OCI-LY1 (cell line): ENCODE data around the gene MLLT1.

Experiments used
- H2AFZ ChIP-seq: fragments of 200-600 bp; sonication (generic), shearing (Covaris generic); 2 replicates; pipeline ENCODE4 v1.6.0; 2014; ENCODE audit warnings: antibody characterized with exemption, mild to moderate bottlenecking, low read length
- H3F3A ChIP-seq: fragments of 200-600 bp; sonication (generic), shearing (Covaris generic); 2 replicates; pipeline ENCODE4 v1.6.0; 2014; ENCODE audit warnings: mild to moderate bottlenecking, antibody characterized with exemption, low read length, moderate library complexity; ENCODE audit not compliant: insufficient read depth
- H3K27ac ChIP-seq: fragments of 200-600 bp; sonication (generic); 2 replicates; pipeline ENCODE4 v1.5.1; 2014; ENCODE audit warnings: low read length, mixed run types, mild to moderate bottlenecking, low read depth; ENCODE audit not compliant: poor library complexity, severe bottlenecking
- H3K27me3 ChIP-seq: fragments of 200-600 bp; sonication (generic); 2 replicates; pipeline ENCODE4 v1.6.0; 2014; ENCODE audit warnings: antibody characterized with exemption, mild to moderate bottlenecking, low read length, moderate library complexity; ENCODE audit not compliant: insufficient read depth
- H3K36me3 ChIP-seq: fragments of 200-600 bp; sonication (generic); 2 replicates; pipeline ENCODE4 v1.6.1; 2014; ENCODE audit warnings: mild to moderate bottlenecking, antibody characterized with exemption, low read length, moderate library complexity, mixed read lengths; ENCODE audit not compliant: insufficient read depth
- H3K4me1 ChIP-seq: fragments of 200-600 bp; sonication (generic); 2 replicates; pipeline ENCODE4 v1.5.1; 2014; ENCODE audit warnings: mild to moderate bottlenecking, low read length, moderate library complexity; ENCODE audit not compliant: insufficient read depth, severe bottlenecking
- H3K4me2 ChIP-seq: fragments of 200-600 bp; sonication (generic), shearing (Covaris generic); 2 replicates; pipeline ENCODE4 v1.6.1; 2014; ENCODE audit warnings: low read length
- H3K4me3 ChIP-seq: fragments of 200-600 bp; sonication (generic); 2 replicates; pipeline ENCODE4 v1.5.1; 2014; ENCODE audit warnings: low read length, low read depth, mild to moderate bottlenecking, mixed read lengths; ENCODE audit not compliant: poor library complexity, severe bottlenecking
- H3K79me2 ChIP-seq: fragments of 200-600 bp; shearing (Covaris generic); 2 replicates; pipeline ENCODE4 v1.6.1; 2016; ENCODE audit warnings: mixed run types, low read length, mixed read lengths; ENCODE audit not compliant: insufficient read depth
- H3K9ac ChIP-seq: fragments of 200-600 bp; sonication (generic), shearing (Covaris generic); 2 replicates; pipeline ENCODE4 v1.6.1; 2014; ENCODE audit warnings: mild to moderate bottlenecking, low read length, mixed read lengths
- H3K9me2 ChIP-seq: fragments of 200-600 bp; sonication (generic), shearing (Covaris generic); 2 replicates; pipeline ENCODE4 v1.6.1; 2014; ENCODE audit warnings: low read depth, mild to moderate bottlenecking, low read length, mixed read lengths
- H3K9me3 ChIP-seq: fragments of 200-600 bp; shearing (Covaris generic); 2 replicates; pipeline ENCODE4 v1.6.1; 2014; ENCODE audit warnings: low read length, mixed read lengths
- H4K20me1 ChIP-seq: fragments of 200-600 bp; sonication (generic), shearing (Covaris generic); 2 replicates; pipeline ENCODE4 v1.6.0; 2016; ENCODE audit warnings: mild to moderate bottlenecking, low read length; ENCODE audit not compliant: insufficient read depth
- EZH2 ChIP-seq: fragments of 200-600 bp; sonication (generic), shearing (Covaris generic); IDR thresholded peaks from 2 replicates; pipeline ENCODE4 v1.8.0; 2017; ENCODE audit warnings: borderline replicate concordance, mixed run types, mild to moderate bottlenecking, antibody characterized with exemption, low read length, moderate library complexity, mixed read lengths
- TF ChIP-seq, protein P1 (sequence below): fragments of 200-600 bp; sonication (generic), shearing (Covaris generic); IDR thresholded peaks from 2 replicates; pipeline ENCODE4 v1.5.1; 2017; ENCODE audit warnings: mild to moderate bottlenecking, antibody characterized with exemption, low read length, moderate library complexity, mixed read lengths

The MLLT1 gene

DNA sequence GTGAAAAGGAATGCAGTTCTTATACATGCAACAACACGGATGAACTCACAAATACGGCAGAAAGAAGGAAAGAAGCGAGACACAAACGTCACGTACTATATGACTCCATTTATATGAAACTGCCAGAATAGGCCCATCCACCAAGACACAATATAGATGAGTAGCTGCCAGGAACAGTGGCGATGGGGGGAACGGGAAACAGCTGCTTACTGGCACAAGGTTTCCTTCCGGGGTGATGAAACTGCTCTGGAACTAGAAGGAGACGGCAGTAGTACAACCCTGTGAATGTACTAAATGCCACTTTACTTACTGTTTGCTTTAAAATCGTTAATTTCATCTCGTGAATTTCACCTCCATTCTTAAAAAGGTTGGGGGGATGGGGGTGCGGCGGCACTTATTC lies 28.9 kb downstream of the MLLT1 start:
- Histone ChIP-seq H3K9ac (no peak overlapping the region), H3K4me2 (no peak overlapping the region), H3K9me3 (peaks cover 5% of the 10 kb centered on the region; the same call in 1 of the 2 replicates), H3K9me2 (no peaks in the 10 kb centered on the region), H3K36me3 (peaks cover 39% of the 10 kb centered on the region), H3K79me2 (peaks cover 30% of the 10 kb centered on the region; the same call in 1 of the 2 replicates), H3K27me3 (no peaks in the 10 kb centered on the region), H2AFZ (no peak overlapping the region), H3F3A (no peaks in the 10 kb centered on the region), H3K27ac (no peak overlapping the region), H4K20me1 (0 out of 2 replicates have a peak, but pooled peaks cover 2% of the 10 kb centered on the region), H3K4me3 (no peak overlapping the region), H3K4me1 (peaks cover 6% of the 10 kb centered on the region)
- no peak for TF ChIP-seq EZH2
- TF ChIP-seq, protein P1, sequence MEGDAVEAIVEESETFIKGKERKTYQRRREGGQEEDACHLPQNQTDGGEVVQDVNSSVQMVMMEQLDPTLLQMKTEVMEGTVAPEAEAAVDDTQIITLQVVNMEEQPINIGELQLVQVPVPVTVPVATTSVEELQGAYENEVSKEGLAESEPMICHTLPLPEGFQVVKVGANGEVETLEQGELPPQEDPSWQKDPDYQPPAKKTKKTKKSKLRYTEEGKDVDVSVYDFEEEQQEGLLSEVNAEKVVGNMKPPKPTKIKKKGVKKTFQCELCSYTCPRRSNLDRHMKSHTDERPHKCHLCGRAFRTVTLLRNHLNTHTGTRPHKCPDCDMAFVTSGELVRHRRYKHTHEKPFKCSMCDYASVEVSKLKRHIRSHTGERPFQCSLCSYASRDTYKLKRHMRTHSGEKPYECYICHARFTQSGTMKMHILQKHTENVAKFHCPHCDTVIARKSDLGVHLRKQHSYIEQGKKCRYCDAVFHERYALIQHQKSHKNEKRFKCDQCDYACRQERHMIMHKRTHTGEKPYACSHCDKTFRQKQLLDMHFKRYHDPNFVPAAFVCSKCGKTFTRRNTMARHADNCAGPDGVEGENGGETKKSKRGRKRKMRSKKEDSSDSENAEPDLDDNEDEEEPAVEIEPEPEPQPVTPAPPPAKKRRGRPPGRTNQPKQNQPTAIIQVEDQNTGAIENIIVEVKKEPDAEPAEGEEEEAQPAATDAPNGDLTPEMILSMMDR = no peak

DNA sequence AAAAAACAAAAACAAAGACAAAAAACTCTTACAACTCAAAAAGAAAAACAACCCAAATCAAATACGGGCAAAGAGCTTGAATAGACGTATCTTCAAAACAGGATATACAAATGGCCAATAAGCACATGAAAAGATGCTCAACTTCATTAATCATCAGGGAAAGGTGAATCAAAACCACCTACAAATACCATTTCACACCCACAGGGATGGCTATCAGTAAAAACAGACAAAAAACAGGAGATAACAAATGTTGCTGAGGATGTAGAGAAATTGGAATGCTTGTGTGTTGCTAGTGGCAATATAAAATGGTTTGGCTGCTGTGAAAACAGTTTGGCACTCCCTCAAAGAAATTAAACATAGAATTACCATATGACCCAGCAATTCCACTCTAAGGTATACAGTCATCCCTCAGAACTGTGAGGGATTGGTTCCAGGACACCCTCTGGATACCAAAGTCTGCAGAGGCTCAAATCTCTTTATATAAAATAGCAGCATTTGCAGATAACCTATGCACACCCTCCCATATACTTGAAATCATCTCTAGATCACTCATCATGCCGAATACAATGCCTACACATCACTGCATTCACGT lies 29.7 kb downstream of the MLLT1 start:
- Histone ChIP-seq H3K27ac (no peak overlapping the region), H3F3A (no peaks in the 10 kb centered on the region), H4K20me1 (0 out of 2 replicates have a peak, but pooled peaks cover 2% of the 10 kb centered on the region), H3K9me3 (peaks cover 5% of the 10 kb centered on the region; the same call in 1 of the 2 replicates), H3K36me3 (peaks cover 41% of the 10 kb centered on the region), H3K79me2 (peaks cover 30% of the 10 kb centered on the region; the same call in 1 of the 2 replicates), H3K4me1 (peaks cover 8% of the 10 kb centered on the region), H3K9me2 (no peaks in the 10 kb centered on the region), H3K9ac (no peak overlapping the region), H3K4me3 (no peak overlapping the region), H3K4me2 (no peak overlapping the region), H3K27me3 (no peaks in the 10 kb centered on the region), H2AFZ (no peak overlapping the region)
- no peak for TF ChIP-seq EZH2
- TF ChIP-seq, protein P1 = no peak

GRCh38 chr19:6249296-6249695 lies 30.5 kb downstream of the MLLT1 start:
- Histone ChIP-seq H3K4me3 (no peak overlapping the region), H3K9ac (no peak overlapping the region), H4K20me1 (no peaks in the 10 kb centered on the region), H3K9me2 (no peaks in the 10 kb centered on the region), H3K27me3 (no peaks in the 10 kb centered on the region), H3K79me2 (peaks cover 24% of the 10 kb centered on the region; the same call in 1 of the 2 replicates), H2AFZ (no peak overlapping the region), H3K4me2 (no peak overlapping the region), H3K36me3 (peaks cover 34% of the 10 kb centered on the region), H3K27ac (no peak overlapping the region), H3K4me1 (peaks cover 16% of the 10 kb centered on the region), H3K9me3 (peaks cover 5% of the 10 kb centered on the region; the same call in 1 of the 2 replicates), H3F3A (no peaks in the 10 kb centered on the region)
- TF ChIP-seq EZH2 = no peak
- TF ChIP-seq, protein P1 = no peak
